Liver (tissue), 9 donors: ENCODE data around the gene SARDH. TPM values are rescaled to one million over a fixed set of nuclear protein-coding genes. Genes with fewer than 3 reads are reported as not detected.

Source experiments
- DNase-seq: peaks from one replicate; pipeline ENCODE4 v3.0.0-alpha.2; 2017; ENCODE audit warnings: low spot score
- H3K27ac ChIP-seq, 2 donors: one replicate each; pipeline ENCODE4 v1.7.0; 2013; ENCODE audit warnings: inconsistent platforms in 2 of 2, low read length in 2 of 2, control low read depth in 1 of 2, low read depth in 1 of 2, mild to moderate bottlenecking in 1 of 2
- H3K27me3 ChIP-seq, 4 donors: one replicate each; pipeline versions ENCODE4 v1.6.1 to v1.7.0; 2013; ENCODE audit warnings: low read length in 3 of 4, inconsistent platforms in 1 of 4, mild to moderate bottlenecking in 1 of 4, moderate library complexity in 1 of 4; ENCODE audit not compliant: control insufficient read depth in 4 of 4, insufficient read depth in 4 of 4
- H3K36me3 ChIP-seq, 4 donors: one replicate each; pipeline versions ENCODE4 v1.6.1 to v1.7.0; 2013; ENCODE audit warnings: low read length in 3 of 4, mild to moderate bottlenecking in 3 of 4, low read depth in 1 of 4, moderate library complexity in 1 of 4; ENCODE audit not compliant: control insufficient read depth in 4 of 4, insufficient read depth in 3 of 4
- H3K4me1 ChIP-seq, 4 donors: one replicate each; pipeline versions ENCODE4 v1.6.1 to v1.7.0; 2013; ENCODE audit warnings: low read length in 3 of 4, mild to moderate bottlenecking in 3 of 4, moderate library complexity in 1 of 4; ENCODE audit not compliant: control insufficient read depth in 4 of 4, insufficient read depth in 4 of 4
- H3K4me3 ChIP-seq, 3 donors: one replicate each; pipeline versions ENCODE4 v1.6.1 to v1.7.0; 2013; ENCODE audit warnings: low read length in 3 of 3, control low read depth in 1 of 3, low read depth in 1 of 3, mild to moderate bottlenecking in 1 of 3
- H3K9ac ChIP-seq, 2 donors: one replicate each; pipeline ENCODE4 v1.7.0; 2013; ENCODE audit warnings: low read length in 2 of 2, mild to moderate bottlenecking in 2 of 2, moderate library complexity in 2 of 2, control low read depth in 1 of 2, low read depth in 1 of 2
- H3K9me3 ChIP-seq, 4 donors: one replicate each; pipeline versions ENCODE4 v1.6.1 to v1.7.0; 2013; ENCODE audit warnings: low read length in 3 of 4; ENCODE audit not compliant: control insufficient read depth in 4 of 4
- EGR1 ChIP-seq, 2 donors: IDR thresholded peaks; 2 replicates each; pipeline ENCODE4 v1.6.1; 2016 to 2018; ENCODE audit warnings: antibody characterized with exemption in 2 of 2, low read depth in 2 of 2
- FOXA1 ChIP-seq: IDR thresholded peaks from 2 replicates; pipeline ENCODE4 v1.6.1; 2016; ENCODE audit warnings: antibody characterized with exemption
- FOXA2 ChIP-seq: IDR thresholded peaks from 2 replicates; pipeline ENCODE4 v1.6.1; 2016; ENCODE audit warnings: antibody characterized with exemption
- GABPA ChIP-seq, 2 donors: IDR thresholded peaks in 1 of 2; conservative IDR thresholded peaks in 1 of 2; 2 replicates each; pipeline ENCODE4 v1.6.1; 2016; ENCODE audit warnings: antibody characterized with exemption in 2 of 2, mild to moderate bottlenecking in 1 of 2, moderate library complexity in 1 of 2
- HNF4A ChIP-seq, 2 donors: conservative IDR thresholded peaks; 2 replicates each; pipeline ENCODE4 v1.6.1; 2016; ENCODE audit warnings: antibody characterized with exemption in 2 of 2, mild to moderate bottlenecking in 2 of 2
- HNF4G ChIP-seq: IDR thresholded peaks from 2 replicates; pipeline ENCODE4 v1.6.1; 2016; ENCODE audit warnings: antibody characterized with exemption
- JUND ChIP-seq, 2 donors: IDR thresholded peaks; 2 replicates each; pipeline ENCODE4 v1.6.1; 2016; ENCODE audit warnings: antibody characterized with exemption in 2 of 2
- NR2F2 ChIP-seq: IDR thresholded peaks from 2 replicates; pipeline ENCODE4 v1.6.1; 2016; ENCODE audit warnings: antibody characterized with exemption
- RAD21 ChIP-seq, 2 donors: IDR thresholded peaks; 2 replicates each; pipeline ENCODE4 v1.6.1; 2016; ENCODE audit warnings: antibody characterized with exemption in 2 of 2, mild to moderate bottlenecking in 2 of 2
- RXRA ChIP-seq, 2 donors: IDR thresholded peaks; 2 replicates each; pipeline ENCODE4 v1.6.1; 2017 to 2018; ENCODE audit warnings: antibody characterized with exemption in 2 of 2, mild to moderate bottlenecking in 1 of 2
- SP1 ChIP-seq: IDR thresholded peaks from 2 replicates; pipeline ENCODE4 v1.6.1; 2018; ENCODE audit warnings: antibody characterized with exemption, mild to moderate bottlenecking
- TAF1 ChIP-seq: conservative IDR thresholded peaks from 2 replicates; pipeline ENCODE4 v1.6.1; 2016; ENCODE audit warnings: antibody characterized with exemption, mild to moderate bottlenecking
- YY1 ChIP-seq: IDR thresholded peaks from 2 replicates; pipeline ENCODE4 v1.6.1; 2016; ENCODE audit warnings: antibody characterized with exemption, mild to moderate bottlenecking
- WGBS: extraction: QIAGEN DNeasy Blood & Tissue Kit; methylation state at CpG from one replicate; pipeline ENCODE4 v1.1.7; 2013; 5-methylcytosine and 5-hydroxymethylcytosine counted together
- polyA plus RNA-seq, 2 donors: library from polyadenylated mRNA; stranded (reverse) in 1 of 2; unstranded in 1 of 2; fragments of 200-250 nt in 1 of 2; fragments of >200 nt in 1 of 2; fragmentation: Nextera tagmentation in 1 of 2; extraction: Ambion mirVana in 1 of 2; gene quantifications; one replicate each; pipeline versions ENCODE4 v1.2.1 to v1.2.3, GENCODE V29; 2013 to 2015
- total RNA-seq, 2 donors: library from RNA; depleted of rRNA; stranded (reverse); fragments of >200 nt; gene quantifications; one replicate each; pipeline ENCODE4 v1.2.3, GENCODE V29; 2014
- TF ChIP-seq, protein P1 (sequence below): IDR thresholded peaks from 2 replicates; pipeline ENCODE4 v1.6.1; 2016; ENCODE audit warnings: antibody characterized with exemption
- TF ChIP-seq, protein P2 (sequence below): fragments of 150-350 bp; IDR thresholded peaks from 2 replicates; pipeline ENCODE4 v1.5.1; 2017; ENCODE audit warnings: improper control_type of control experiment, low read depth, low read length; ENCODE audit not compliant: missing input control
- TF ChIP-seq, protein P3 (sequence below): IDR thresholded peaks from 2 replicates; pipeline ENCODE4 v1.6.1; 2016; ENCODE audit warnings: antibody characterized with exemption
- TF ChIP-seq, protein P4 (sequence below): IDR thresholded peaks from 2 replicates; pipeline ENCODE4 v1.6.1; 2016; ENCODE audit warnings: antibody characterized with exemption, mild to moderate bottlenecking
- donor health status: healthy.
- donor health status: healthy.
- donor health status: healthy.
- donor health status: healthy.
- donor health status: healthy.

The SARDH gene
- total and polyA plus RNA-seq, 4 donors = 53.7 to 291 (median 63.4) TPM

DNA sequence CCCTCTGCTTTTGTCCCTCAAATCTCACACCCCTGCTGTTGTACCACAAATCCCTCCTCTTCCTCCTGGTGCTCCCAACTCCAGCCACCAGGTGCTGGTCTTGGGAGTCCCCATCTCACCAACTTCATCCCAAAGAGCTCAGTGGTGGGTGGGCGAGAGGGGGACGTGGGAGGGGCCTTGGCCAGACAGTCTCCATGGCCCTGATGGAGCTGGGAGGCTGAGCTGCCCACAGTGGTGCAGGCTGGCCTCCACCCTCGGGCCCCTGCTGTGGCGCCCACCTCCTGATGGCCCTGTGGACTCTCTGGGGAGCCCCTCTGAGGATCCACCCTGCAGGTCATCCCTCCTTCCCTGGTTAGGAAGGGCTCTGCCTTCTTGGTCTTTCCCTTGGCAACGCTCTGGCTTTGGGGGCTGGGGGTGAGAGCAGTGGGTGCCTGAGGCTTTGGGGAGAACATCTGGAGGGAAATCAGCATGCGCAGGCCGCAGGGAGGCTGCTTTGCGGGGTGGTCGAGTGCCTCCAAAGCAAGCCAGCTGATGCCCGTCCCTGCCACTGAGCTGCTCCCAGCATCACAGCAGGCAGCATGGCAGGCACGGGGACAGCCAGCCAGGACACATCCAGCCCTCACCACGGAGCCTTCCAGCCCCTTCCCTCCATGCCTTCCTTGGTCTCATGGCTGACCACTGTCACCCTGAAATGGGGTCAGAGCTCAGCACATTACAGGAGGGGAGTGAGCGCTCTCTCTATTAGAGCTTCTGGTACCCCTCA, 121.3 kb downstream of the SARDH start:
- H3K27me3 ChIP-seq = peaks cover 0 to 4% (median 0%) of the 10 kb centered on the region in 4 donors
- DNase-seq = no peak
- H3K27ac ChIP-seq = no peak overlapping the region
- H3K36me3 ChIP-seq = no peaks in the 10 kb centered on the region
- no peaks in the 10 kb centered on the region for H3K4me1 ChIP-seq
- TF ChIP-seq, protein P1, sequence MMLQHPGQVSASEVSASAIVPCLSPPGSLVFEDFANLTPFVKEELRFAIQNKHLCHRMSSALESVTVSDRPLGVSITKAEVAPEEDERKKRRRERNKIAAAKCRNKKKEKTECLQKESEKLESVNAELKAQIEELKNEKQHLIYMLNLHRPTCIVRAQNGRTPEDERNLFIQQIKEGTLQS = no peak
- TF ChIP-seq RAD21 (IDR thresholded peaks at IDR 0.05) (no peak), JUND (IDR thresholded peaks at IDR 0.05) (no peak), FOXA1 (no peak), TAF1 (no peak), YY1 (no peak), FOXA2 (no peak), EGR1 (IDR thresholded peaks at IDR 0.05; ENCODE audit: low read depth in 2 of 2) (no peak), RXRA (IDR thresholded peaks at IDR 0.05) (no peak), HNF4G (no peak), NR2F2 (no peak), HNF4A (conservative IDR thresholded peaks at IDR 0.05) (no peak), GABPA (IDR thresholded peaks at IDR 0.05 in 1 of 2, conservative IDR thresholded peaks at IDR 0.05 in 1 of 2) (no peak), SP1 (no peak)
- TF ChIP-seq, protein P2, sequence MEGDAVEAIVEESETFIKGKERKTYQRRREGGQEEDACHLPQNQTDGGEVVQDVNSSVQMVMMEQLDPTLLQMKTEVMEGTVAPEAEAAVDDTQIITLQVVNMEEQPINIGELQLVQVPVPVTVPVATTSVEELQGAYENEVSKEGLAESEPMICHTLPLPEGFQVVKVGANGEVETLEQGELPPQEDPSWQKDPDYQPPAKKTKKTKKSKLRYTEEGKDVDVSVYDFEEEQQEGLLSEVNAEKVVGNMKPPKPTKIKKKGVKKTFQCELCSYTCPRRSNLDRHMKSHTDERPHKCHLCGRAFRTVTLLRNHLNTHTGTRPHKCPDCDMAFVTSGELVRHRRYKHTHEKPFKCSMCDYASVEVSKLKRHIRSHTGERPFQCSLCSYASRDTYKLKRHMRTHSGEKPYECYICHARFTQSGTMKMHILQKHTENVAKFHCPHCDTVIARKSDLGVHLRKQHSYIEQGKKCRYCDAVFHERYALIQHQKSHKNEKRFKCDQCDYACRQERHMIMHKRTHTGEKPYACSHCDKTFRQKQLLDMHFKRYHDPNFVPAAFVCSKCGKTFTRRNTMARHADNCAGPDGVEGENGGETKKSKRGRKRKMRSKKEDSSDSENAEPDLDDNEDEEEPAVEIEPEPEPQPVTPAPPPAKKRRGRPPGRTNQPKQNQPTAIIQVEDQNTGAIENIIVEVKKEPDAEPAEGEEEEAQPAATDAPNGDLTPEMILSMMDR = no peak
- TF ChIP-seq, protein P3, sequence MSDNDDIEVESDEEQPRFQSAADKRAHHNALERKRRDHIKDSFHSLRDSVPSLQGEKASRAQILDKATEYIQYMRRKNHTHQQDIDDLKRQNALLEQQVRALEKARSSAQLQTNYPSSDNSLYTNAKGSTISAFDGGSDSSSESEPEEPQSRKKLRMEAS = no peak
- TF ChIP-seq, protein P4, sequence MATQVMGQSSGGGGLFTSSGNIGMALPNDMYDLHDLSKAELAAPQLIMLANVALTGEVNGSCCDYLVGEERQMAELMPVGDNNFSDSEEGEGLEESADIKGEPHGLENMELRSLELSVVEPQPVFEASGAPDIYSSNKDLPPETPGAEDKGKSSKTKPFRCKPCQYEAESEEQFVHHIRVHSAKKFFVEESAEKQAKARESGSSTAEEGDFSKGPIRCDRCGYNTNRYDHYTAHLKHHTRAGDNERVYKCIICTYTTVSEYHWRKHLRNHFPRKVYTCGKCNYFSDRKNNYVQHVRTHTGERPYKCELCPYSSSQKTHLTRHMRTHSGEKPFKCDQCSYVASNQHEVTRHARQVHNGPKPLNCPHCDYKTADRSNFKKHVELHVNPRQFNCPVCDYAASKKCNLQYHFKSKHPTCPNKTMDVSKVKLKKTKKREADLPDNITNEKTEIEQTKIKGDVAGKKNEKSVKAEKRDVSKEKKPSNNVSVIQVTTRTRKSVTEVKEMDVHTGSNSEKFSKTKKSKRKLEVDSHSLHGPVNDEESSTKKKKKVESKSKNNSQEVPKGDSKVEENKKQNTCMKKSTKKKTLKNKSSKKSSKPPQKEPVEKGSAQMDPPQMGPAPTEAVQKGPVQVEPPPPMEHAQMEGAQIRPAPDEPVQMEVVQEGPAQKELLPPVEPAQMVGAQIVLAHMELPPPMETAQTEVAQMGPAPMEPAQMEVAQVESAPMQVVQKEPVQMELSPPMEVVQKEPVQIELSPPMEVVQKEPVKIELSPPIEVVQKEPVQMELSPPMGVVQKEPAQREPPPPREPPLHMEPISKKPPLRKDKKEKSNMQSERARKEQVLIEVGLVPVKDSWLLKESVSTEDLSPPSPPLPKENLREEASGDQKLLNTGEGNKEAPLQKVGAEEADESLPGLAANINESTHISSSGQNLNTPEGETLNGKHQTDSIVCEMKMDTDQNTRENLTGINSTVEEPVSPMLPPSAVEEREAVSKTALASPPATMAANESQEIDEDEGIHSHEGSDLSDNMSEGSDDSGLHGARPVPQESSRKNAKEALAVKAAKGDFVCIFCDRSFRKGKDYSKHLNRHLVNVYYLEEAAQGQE = no peak
- no peak overlapping the region for H3K4me3 ChIP-seq
- no peaks in the 10 kb centered on the region for H3K9me3 ChIP-seq
- no peak overlapping the region for H3K9ac ChIP-seq
- 75% methylated on average over 13 of the region's 13 CpGs for WGBS

DNA sequence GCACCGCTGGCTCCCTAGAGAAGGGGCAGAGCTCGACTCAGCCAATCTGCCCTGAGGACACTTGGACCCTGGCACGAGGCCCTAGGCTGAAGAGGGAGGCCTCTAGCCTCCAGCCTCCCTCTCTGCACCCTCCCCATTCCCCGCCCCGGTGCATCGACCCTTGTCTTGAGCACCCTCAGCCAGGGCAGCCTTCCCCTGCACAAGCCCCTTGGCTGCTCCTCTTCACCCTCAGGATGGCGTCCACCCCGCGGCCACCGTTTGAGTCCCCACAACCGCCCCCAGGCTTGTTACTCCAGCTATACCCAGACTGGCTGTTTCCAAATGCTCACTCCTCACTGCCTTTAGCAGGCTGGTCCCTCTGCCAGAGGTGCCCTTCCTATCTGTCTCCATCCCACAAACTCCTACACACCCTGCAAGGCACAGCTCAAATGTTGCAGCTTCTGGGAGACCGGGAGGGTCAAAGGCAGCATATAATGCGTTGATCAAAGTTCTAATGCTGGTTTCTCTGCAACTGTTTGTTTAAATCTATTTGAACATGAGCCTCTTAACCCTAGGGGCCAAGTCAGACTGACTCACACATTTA, 122.5 kb downstream of the SARDH start:
- peaks cover 0 to 4% (median 0%) of the 10 kb centered on the region in 4 donors for H3K27me3 ChIP-seq
- TF ChIP-seq TAF1 (no peak), SP1 (no peak), RAD21 (IDR thresholded peaks at IDR 0.05) (no peak), EGR1 (IDR thresholded peaks at IDR 0.05; ENCODE audit: low read depth in 2 of 2) (no peak)
- H3K4me3 ChIP-seq = no peak overlapping the region
- H3K9me3 ChIP-seq = no peaks in the 10 kb centered on the region
- no peak for DNase-seq
- 73% methylated on average over 13 of the region's 13 CpGs for WGBS
- H3K4me1 ChIP-seq = no peaks in the 10 kb centered on the region
- no peaks in the 10 kb centered on the region for H3K36me3 ChIP-seq
- H3K9ac ChIP-seq = no peak overlapping the region
- H3K27ac ChIP-seq = no peak overlapping the region
